HG03103 (cell line): ENCODE data around the gene RDH14.

Source experiments
- ATAC-seq: cut with Tn5 transposase; IDR thresholded peaks from one replicate; pipeline ENCODE4 v1.9.1; 2021; ENCODE audit warnings: low read depth; ENCODE audit not compliant: unreplicated experiment

RDH14 gene, protein sequence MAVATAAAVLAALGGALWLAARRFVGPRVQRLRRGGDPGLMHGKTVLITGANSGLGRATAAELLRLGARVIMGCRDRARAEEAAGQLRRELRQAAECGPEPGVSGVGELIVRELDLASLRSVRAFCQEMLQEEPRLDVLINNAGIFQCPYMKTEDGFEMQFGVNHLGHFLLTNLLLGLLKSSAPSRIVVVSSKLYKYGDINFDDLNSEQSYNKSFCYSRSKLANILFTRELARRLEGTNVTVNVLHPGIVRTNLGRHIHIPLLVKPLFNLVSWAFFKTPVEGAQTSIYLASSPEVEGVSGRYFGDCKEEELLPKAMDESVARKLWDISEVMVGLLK

DNA sequence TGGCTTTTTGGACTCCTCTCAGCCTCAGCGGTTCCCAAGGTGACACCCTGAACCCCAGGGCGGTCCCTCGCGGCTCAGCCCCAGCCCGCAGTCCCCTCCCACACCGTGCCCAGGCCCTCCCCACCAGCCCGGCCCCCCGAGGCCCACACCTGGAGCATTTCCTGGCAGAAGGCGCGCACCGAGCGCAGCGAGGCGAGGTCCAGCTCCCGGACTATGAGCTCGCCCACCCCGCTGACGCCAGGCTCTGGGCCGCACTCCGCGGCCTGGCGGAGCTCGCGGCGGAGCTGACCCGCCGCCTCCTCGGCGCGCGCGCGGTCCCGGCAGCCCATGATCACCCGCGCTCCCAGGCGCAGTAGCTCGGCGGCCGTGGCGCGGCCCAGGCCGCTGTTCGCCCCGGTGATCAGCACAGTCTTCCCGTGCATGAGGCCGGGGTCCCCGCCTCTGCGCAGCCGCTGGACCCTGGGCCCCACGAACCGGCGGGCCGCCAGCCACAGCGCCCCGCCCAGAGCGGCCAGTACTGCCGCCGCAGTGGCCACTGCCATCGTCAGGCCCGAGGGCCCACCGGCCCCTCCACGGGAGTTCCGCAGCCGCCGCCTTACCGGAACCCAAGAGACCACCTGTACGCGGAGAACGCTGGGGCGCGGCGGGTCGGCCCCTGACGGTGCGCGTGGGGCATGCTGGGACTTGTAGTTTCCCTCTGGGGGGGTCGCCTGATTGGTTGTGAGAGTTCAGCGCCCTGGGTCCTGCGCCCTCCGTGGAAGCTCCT, at the start of gene RDH14:
Gene RDH14, minus strand, starts transcription at position 623 of the 766 bp plus-strand sequence. Its CDS starts 81 bp downstream, at position 542.
- peak; percentile 94 for ATAC-seq

DNA sequence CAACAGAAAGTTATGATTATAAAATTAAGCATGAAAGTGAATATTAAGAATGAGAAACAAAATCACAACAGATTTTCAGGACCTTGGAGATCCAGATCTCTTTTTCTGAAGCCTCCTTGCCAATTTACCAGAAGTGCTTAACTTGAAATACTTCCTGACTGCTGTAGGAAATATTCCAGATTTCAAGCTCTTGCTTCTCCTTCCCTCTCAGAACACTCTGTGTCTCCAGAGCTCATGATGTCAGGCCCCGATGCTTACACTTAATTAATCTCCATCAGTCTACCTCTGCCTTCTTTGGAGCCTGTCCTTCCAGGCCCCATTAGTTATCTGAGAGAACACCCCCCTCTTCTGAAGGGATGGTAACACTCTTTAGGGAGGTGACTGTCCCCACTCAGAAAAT, 49.6 kb upstream of the RDH14 start:
- ATAC-seq = no peak

DNA sequence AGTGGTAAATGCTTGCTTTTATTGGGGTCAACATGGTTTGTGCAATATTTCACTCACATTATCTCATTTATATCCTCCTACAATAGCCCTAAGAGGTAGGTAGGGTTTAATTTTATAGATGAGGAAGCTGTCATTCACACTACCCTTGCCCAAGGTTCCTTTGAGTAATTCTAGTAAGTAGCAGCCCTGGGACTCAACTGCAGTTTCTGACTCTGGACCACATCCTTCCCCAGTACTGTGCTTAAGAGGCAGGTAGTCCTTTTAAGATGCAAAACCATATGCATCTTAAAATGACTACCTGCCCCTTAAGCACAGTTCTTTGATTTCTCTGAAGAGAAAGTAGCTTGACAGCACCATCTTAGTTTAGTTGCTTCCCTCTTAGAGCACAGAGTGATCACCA, 44.7 kb upstream of the RDH14 start:
- peak; percentile 53 for ATAC-seq

DNA sequence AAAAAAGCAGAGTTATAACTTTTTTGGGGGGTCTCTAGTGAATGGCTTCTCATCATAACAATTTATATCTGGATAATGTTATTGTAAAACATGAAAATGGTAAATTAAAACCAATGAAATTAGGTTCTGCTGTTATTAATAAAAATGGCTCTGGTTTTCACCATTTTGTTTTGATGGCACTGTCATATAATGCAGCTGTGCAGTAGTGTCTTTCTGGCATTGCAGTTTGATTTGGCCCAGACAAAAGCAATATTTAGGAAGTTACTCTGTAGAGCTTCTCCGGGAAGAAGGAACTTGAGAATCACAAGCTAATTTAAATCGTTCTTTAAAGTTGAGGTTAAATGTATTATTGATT, 44.1 kb upstream of the RDH14 start:
- no peak for ATAC-seq

DNA sequence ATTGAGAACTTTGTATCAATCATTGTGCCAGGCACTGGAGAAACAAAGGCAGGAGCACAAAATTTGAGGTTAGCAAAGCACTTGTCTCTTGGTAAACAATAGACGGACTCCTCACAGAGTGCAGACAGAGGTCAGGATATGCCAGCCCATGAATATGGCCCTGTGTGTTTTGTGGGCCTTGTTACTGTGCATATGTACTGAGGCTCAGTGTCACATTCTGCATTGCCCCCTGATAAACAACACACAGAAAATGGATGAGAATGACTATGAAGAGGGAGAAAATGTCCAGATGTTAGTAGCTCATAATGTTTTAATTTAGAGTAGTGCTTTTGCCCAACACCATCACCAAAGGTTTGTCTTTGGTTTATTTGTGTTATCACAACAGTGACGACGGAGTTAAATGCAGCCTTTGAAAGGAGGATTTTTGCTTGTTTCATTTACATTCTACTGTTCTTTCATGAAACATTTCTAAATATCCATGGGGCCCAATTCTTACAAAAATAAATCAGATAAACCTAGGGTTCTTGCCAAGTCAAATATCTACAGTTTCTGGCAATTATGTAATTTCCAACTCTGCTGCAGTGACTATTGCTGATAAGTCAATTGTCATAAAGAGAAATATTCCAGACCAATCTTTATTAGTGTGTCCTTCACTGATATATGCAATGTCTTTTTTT, 43.5 kb upstream of the RDH14 start:
- no peak for ATAC-seq

DNA sequence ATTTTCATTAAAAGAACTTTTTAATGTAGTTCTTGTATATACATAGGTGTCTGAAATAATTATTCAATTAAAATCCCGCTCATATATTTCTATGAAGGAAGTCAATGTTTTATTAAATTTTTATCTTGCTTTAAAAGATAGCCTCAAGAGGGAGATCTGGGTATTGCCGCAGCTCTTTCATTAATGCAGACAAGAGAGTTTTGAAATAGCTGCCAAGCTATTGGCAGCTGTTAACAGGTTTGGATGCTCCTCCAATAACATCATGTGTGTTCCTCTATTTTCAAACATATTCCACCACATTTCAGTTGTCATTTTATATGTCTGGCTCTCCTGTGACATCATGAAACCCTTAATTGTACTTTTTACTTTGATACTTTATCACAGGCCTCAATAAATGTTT, 41.8 kb upstream of the RDH14 start:
- ATAC-seq = no peak

DNA sequence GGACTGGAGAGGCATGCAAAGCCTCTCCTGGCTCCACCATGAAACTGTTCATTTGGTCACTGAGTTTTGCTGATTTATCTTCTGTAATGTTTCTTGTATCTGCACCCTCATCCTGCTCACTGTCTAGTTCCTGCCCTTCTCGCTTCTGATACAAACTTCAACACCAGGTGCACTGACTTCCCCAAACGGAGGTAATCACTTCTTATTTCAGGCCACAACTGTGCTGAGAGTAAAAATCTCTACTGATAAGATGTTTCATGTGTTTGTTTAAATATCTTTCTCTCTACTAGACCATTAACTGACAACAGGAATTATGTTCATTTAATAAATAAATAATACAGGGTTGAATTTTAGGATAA, 39.8 kb upstream of the RDH14 start:
- ATAC-seq = peak; percentile 46

DNA sequence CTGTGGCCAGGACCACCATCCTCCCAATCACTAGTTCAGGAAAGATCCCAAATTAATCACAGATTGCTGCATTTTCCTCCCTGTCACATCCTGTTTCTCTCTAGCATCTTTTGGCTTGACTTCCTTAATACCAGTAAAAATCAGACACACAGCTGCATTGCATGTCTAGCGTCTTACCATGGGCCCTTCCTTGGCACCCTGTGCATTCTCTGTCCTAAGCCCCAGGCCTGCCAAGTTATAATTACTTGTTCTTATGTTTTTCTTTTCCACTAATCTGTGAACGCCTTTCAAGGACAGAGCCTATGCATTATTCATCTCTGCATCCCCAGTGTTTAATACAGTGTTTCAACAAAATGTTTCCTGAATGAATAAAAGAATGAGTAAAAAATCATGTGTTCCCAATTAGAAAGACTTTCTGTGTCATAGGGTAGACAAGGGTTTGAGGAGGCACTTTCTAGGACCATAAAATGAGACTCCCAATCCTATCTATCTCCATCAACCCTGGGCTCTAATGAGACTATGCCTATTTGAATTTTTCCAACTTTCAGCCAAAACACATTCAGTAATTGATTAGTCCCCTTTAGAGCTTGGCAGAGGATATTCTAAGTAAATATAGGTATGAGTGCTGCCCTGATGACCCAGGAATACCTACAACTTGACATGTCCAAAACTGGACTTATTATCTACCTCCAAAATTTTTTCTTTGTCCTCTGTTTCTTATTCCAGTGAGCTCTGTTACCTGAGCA, 39.2 kb upstream of the RDH14 start:
- no peak for ATAC-seq

DNA sequence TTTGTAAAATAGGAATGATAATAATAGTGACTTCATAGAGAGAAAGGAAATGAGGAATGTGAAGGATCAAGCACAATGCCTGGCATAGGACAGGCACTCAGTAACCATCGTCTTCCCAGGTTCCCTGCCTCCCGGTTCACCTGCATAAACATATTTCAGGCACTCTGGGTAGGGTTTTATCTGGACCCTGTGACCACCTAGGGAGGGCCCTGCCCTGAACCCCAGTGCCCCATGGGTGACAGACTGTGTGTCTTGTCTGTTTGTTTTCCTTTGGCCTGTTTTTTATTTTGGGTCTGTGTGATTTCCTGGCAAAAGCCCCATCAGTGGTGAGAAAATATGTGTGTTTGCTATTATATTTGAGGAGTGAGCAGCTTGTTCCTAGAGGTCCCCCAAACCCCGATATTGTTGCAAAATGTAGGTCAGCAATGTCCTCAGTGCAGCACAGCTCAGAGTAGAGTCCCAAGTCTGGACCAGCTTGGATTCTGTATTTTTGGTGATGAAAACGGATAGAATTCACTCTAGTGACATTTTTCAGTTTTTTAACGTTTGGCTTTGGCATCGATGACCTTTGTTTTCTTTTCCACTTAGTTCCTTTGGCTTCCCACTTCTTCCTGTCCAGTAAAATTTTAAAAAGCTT, 38.5 kb upstream of the RDH14 start:
- no peak for ATAC-seq

DNA sequence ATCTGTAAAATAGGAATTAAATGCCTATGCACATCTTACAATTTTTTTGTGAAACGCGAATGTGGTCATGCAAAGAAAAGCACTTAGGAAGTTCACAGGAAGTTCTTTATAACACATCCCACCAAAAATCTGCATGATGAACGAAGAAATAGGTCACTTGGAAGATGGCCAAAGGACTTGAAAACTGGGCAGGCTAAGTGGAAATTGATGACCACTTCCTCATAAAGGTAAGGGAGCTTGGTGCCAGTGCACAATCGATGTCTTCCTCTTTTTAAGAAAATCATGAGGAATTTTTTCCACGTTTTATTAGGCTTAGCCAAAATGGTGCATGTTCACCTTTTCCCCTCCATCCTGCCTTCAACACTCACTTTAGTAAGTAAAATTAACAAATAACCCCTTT, 37.2 kb upstream of the RDH14 start:
- ATAC-seq = no peak

DNA sequence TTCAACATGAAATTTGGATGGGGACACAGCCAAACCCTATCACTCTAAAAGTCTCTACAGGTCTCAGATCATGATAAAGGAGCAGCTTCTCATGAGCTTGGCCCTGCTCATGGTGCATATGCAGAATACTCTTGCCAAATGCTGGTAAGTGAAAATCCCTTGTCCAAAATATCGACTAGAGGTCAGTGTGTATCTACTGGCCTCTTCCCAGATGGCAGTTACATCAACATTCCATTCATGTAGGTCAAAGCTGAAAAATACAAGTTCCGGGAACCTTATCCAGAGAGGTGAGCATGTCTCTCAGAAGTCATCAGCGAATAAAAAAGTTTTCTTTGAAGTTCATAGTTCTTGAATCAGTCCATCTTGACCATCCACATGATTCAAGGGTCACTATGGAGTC, 36.5 kb upstream of the RDH14 start:
- no peak for ATAC-seq

DNA sequence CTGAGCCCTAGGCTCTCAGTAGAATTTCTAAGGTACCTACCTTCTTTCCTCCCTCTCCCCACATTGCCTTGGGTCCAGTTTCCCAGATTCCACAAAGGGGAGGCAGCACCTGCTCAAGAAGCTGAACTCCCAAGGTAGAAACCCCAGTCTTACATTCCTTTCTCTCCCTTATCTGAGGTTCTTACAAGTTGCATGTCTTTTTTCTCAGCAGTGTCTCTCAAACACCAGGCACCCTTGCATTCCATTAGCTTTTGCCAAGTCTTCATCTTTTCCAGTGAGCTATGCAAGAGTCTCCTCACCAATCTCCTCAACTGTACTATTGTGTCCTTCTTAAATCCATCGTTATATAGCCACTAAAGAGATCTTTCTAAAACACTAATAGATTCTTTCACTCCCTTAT, 33.0 kb upstream of the RDH14 start:
- ATAC-seq = no peak

DNA sequence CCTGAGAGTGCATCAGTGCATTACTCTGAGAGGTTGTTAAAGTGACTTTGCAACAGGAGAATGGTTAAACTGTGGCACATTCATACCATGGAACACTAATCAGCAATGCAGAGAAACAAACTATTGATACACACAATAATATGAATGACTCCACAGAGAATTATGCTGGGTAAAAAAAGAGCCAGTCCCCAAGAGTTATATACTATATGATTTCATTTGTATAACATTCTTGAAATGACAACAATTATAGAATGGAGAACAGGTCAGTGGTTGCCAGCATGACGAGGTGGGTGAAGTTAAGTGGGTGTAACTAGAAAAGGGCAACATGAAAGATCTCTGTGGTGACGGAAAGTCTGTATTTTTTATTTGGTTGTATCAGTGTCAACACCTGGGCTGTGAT, 31.9 kb upstream of the RDH14 start:
- ATAC-seq = no peak

DNA sequence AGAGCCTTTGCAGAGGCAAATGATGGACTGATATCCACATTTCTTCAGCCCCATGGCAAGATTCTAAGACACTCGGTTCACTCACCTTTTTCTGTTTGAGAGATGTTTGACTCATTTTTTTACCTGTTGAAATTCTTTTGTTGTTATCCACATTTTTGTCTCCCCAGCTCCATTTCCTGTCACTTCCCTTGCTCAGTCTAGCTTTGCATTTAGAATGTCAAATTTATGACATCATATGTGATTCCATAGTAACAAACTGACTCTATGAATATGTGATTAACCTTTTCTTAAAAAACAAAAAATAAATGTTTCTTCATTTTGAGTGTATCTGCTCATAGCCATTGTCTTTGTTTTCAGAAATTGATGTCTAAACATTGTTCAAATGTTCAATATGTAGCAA, 28.9 kb upstream of the RDH14 start, which contains the start of gene NT5C1B:
Gene NT5C1B, minus strand, starts transcription at position 216 of the 400 bp plus-strand sequence. Its CDS starts 101 bp downstream, at position 115.
- no peak for ATAC-seq

DNA sequence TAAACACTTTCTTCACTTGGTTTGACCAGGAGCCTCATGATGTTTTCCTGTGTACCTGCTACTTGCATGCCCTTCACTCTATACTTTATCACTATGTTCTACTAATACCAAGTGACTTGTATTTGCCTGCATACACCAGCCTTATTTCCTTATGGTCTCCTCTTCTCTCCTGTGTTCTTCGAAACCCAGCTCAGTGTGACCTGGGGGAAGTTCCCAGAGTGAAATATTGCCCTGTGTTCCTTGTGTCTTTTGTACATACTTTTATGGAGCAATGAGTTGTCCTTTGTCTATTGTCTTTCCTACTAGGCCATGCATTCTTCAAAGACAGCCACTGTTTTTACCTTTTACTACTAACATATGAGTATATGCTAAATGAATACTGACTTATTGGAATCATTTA, 28.3 kb upstream of the RDH14 start:
- ATAC-seq = no peak

DNA sequence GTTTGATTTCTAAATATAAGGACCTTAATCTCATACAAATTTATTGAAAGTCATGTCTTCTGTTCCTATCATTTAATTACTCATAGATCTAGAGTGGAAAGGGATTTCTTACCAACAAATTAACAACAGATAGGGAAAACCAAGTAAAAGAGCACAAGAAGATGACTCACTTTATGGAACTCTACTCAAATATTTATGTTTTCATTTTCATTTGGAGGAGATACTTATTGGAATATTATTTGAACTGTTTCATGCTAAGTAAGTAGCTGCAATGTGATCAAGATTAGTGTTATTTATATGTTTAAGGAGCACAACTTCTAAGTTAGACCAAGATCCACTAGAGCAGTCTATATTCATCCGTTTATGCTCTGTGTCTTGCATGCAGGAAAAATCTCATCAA, 27.6 kb upstream of the RDH14 start:
- ATAC-seq = no peak

DNA sequence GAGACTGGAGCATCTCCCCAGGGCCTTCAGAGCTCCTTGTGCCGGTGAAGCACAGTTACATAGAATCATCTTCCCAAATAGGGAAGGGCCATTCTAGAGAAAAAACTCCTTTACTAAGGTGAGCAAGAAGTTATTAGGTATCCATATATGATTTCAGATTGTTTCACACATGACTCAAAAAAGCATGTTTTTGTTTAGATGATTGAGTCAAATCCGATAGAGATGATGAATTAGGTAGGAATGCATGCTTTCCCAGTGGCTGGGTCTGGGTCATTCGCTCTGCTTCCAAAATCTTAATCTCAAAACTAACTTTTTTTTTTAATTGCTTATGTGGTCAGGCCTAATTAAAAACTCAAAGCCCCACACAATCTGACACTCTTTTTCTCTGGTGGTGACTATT, 25.1 kb upstream of the RDH14 start:
- ATAC-seq = no peak

DNA sequence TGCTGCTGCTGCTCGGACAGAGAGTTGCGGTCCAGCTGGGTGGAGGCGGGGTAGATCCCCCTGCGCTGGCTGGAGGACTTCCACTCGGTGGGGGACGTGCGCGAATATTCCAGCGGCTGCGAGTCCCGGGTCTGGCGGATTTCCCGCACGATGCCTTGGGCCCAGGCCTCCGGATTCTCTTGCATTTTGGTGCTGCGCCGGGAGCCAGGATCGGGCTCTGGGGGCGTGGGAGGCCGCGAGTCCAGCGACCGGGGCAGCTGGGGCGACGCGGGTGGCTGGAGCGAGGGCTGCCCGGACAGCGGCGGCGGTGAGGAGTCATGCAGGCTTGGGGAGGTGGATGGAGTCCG, 24.1 kb upstream of the RDH14 start:
- no peak for ATAC-seq

DNA sequence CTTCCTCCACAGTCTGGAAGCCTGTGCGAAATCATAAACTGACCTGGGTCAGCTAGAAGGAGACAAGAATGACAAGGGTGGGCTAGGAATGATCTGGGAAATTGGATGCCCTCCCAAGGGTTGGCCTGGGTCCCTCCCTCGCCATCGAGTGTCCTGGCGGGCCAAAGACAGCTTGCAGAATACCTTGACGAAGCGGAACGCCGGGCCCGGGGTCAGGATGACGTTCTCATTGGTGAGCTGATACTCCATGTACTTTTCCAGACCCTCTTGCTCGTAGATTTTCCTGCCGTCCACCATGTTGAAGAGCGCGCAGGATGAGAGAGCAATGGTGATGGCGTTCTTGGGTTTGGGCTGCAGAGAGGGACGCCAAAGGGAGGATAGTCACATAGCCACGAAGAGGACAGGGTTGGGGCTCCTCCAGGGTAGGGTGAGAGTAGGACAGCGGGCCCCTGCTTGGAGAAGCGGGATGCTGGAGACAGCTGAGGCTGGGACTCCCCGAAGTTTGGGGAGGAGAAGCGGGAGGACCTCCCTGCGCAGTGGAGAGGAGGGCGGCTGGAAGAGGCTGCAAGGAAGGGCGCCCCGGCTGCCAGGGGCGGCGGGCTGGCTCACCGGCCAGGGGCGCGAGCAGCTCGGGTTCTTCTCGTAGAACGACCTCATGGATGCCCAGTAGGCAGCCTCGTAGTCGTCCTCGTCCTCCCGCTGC, 23.6 kb upstream of the RDH14 start:
- ATAC-seq = no peak

DNA sequence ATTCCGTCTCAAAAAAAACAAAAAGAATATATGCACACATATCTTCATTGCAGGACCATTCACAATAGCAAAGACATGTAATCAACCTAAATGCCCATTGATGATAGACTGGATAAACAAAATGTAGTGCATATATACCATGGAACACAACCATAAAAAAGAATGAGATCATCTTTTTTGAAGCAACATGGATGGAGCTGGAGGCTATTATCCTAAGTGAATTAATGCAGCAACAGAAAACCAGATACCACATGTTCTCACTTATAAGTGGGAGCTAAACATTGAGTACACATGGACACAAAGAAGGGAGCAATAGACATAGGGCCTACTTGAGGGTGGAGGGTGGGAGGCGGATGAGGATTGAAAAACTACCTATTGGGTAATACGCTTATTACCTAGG, 20.2 kb upstream of the RDH14 start:
- ATAC-seq = no peak
